Measurements from ENCODE around the gene CCR3. TPM values are rescaled to one million over a fixed set of nuclear protein-coding genes. Genes with fewer than 3 reads are reported as not detected.

CCR3 gene
- total and polyA plus RNA-seq, 9 of the 15 experiments (the other 6 are each of a cell fraction or from before 2014, with no cell fraction given) = not detected

DNA sequence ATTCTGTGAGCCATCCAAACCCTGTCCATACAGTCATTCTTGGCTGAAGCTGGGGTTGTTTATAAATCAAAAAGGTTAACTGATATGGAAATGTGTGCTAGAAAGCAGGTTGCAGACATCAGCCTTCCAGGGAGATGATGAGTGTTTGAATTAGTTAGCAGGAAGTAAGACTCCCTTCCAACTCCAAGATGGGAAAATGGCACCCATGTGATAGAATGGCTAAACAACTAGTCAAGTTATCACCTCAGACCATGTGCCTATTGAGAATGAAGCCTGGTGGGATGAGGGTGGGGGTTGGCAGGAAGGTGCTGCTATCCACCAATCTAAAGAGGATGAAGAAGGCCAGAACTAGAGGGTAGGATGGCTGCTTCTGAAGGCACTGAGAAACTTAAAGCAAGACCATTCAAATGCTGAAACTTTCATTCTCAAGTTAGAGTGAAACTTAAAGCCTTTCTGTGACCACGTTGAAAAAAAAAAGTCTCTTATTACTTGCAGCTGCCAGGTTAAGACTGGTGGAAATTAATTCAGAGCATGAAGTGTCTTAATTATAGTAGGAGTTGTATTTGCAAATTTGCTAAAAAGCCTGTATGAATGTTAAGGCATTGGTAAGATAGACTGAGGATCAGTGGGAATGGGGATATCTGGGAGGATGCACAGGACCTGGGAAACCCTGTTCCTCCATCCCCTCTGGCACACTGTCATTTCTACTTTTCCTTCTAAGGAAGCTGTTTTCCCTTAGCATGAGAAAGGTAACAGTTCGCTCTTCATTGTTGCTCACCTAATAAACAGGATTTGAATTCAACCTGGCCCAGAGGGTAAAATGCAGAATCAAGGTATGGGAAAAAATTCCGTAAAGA lies 36.8 kb downstream of the CCR3 start:
- in situ Hi-C loops (cut with MboI) = no loop called here
- Histone ChIP-seq H3K27ac (ENCODE audit: extremely low read depth, low read depth, low read length) (no peak overlapping the region), H3K4me1 (replicated peaks in 1 of 2; ENCODE audit: control insufficient read depth in 2 of 2, insufficient read depth in 2 of 2, low read length in 2 of 2) (no peaks in the 10 kb centered on the region), H3K79me2 (ENCODE audit: control insufficient read depth, insufficient read depth, low read length) (no peaks in the 10 kb centered on the region), H3K4me3 (no peak overlapping the region), H3K9me3 (replicated peaks; ENCODE audit: control insufficient read depth, insufficient read depth, low read depth, low read length) (no peaks in the 10 kb centered on the region; the same call in 1 of the 2 replicates), H3K27me3 (ENCODE audit: control insufficient read depth in 2 of 2, insufficient read depth in 2 of 2, low read length in 2 of 2) (no peaks in the 10 kb centered on the region), H3K9ac (ENCODE audit: insufficient read depth in 1 of 2, low read depth in 2 of 2, low read length in 2 of 2) (no peak overlapping the region), H2AFZ (ENCODE audit: low read depth, low read length) (no peak overlapping the region), H3K9me1 (ENCODE audit: control insufficient read depth, insufficient read depth, low read length) (no peaks in the 10 kb centered on the region), H3K4me2 (ENCODE audit: insufficient read depth, low read length) (no peak overlapping the region), H4K20me1 (replicated peaks; ENCODE audit: control insufficient read depth, insufficient read depth, low read length) (no peaks in the 10 kb centered on the region), H3K36me3 (ENCODE audit: control insufficient read depth, insufficient read depth, low read length) (no peaks in the 10 kb centered on the region)
- ATAC-seq (no peak), FAIRE-seq (no peak), DNase-seq (ENCODE audit: extremely low read depth in 1 of 4, low spot score in 3 of 4) (no peak)
- WGBS (ENCODE audit: insufficient coverage, low coverage, missing lambda C conversion rate) = 0% methylated on average over 3 of the region's 3 CpGs
- TF ChIP-seq, protein P1, sequence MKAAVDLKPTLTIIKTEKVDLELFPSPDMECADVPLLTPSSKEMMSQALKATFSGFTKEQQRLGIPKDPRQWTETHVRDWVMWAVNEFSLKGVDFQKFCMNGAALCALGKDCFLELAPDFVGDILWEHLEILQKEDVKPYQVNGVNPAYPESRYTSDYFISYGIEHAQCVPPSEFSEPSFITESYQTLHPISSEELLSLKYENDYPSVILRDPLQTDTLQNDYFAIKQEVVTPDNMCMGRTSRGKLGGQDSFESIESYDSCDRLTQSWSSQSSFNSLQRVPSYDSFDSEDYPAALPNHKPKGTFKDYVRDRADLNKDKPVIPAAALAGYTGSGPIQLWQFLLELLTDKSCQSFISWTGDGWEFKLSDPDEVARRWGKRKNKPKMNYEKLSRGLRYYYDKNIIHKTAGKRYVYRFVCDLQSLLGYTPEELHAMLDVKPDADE (conservative IDR thresholded peaks at IDR 0.05; ENCODE audit: control insufficient read depth, low read depth, low read length) = no peak
- TF ChIP-seq CBX3 (IDR thresholded peaks at IDR 0.05; ENCODE audit: borderline replicate concordance in 1 of 2, low read length in 2 of 2) (peak in 1 of 2 experiments; percentile 86; a peak in 2 of 3 replicates), CBX5 (IDR thresholded peaks at IDR 0.05; ENCODE audit: borderline replicate concordance, low read depth) (peak; percentile 78; the same call in 1 of the 2 replicates)
- TF ChIP-seq, protein P2, sequence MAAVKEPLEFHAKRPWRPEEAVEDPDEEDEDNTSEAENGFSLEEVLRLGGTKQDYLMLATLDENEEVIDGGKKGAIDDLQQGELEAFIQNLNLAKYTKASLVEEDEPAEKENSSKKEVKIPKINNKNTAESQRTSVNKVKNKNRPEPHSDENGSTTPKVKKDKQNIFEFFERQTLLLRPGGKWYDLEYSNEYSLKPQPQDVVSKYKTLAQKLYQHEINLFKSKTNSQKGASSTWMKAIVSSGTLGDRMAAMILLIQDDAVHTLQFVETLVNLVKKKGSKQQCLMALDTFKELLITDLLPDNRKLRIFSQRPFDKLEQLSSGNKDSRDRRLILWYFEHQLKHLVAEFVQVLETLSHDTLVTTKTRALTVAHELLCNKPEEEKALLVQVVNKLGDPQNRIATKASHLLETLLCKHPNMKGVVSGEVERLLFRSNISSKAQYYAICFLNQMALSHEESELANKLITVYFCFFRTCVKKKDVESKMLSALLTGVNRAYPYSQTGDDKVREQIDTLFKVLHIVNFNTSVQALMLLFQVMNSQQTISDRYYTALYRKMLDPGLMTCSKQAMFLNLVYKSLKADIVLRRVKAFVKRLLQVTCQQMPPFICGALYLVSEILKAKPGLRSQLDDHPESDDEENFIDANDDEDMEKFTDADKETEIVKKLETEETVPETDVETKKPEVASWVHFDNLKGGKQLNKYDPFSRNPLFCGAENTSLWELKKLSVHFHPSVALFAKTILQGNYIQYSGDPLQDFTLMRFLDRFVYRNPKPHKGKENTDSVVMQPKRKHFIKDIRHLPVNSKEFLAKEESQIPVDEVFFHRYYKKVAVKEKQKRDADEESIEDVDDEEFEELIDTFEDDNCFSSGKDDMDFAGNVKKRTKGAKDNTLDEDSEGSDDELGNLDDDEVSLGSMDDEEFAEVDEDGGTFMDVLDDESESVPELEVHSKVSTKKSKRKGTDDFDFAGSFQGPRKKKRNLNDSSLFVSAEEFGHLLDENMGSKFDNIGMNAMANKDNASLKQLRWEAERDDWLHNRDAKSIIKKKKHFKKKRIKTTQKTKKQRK (IDR thresholded peaks at IDR 0.05; ENCODE audit: borderline replicate concordance, low read depth, low read length) = 0 out of 2 replicates have a peak, but pooled peaks have one; percentile 46
- TF ChIP-seq, protein P3, sequence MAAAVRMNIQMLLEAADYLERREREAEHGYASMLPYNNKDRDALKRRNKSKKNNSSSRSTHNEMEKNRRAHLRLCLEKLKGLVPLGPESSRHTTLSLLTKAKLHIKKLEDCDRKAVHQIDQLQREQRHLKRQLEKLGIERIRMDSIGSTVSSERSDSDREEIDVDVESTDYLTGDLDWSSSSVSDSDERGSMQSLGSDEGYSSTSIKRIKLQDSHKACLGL (CRISPR knock-in tag; IDR thresholded peaks at IDR 0.05; ENCODE audit: borderline replicate concordance, poor library complexity, severe bottlenecking) = no peak
- no TSS peak for BruUV-seq (replicated peaks)
- ChIA-PET POLR2A (interaction anchor here (0.6 kb wide), 1 partner anchor 116 kb away, joined by 3 read pairs; no protein-coding TSS in a partner anchor), CTCF (ENCODE audit: low intra/inter-chr PET ratio) (interaction anchor here (1.0 kb wide), 1 partner anchor 90 kb away, joined by 4 read pairs; no protein-coding TSS in a partner anchor)
- intact Hi-C loops (cut with micrococcal nuclease) = no loop called here

Data from K562 (cell line).